ENCODE results near the gene MCM3. TPM values are rescaled to one million over a fixed set of nuclear protein-coding genes. Genes with fewer than 3 reads are reported as not detected.

MCM3 gene
- 83.4 and 98.9 TPM in 2 replicates for total RNA-seq

GRCh38 chr6:52284460-52285176 is at the start of gene MCM3:
Gene MCM3 (minus strand): TSS chr6:52284742. CDS start chr6:52284674, 68 bp downstream.

DNA sequence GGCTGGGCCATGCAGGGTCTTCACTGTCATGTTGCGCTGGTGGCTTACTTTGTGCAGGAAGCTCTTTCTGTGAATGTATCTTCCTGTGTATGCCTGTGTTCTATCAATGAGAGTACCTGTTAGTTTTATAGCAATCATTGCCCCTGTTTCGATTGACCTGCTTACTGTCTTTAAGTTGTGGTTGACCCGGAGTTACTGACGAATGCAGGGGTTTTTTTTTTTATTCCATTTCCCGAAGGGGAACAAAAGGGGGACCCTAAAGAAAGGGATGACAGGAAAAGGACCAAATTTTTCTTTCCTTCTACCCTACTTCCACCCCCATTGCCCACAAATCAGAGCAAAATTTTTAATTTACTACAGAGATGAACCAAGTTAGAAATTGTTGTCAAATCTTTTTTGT is 40.1 kb downstream of the MCM3 start, which contains the start of gene IL17F:
TSS of gene IL17F (minus strand) at position 101 of the 400 bp plus-strand sequence. CDS start at position 30, 71 bp downstream.

Other genes starting within 250 kb of the MCM3 start
- gene PKHD1, start 197.1 kb downstream of the MCM3 start, total RNA-seq = not detected in 2 replicates
- gene IL17A, start 98.4 kb downstream of the MCM3 start, total RNA-seq = not detected in 2 replicates
- not detected in 2 replicates for gene IL17F, start 40.2 kb downstream of the MCM3 start, total RNA-seq
- gene PAQR8, start 77.4 kb upstream of the MCM3 start, total RNA-seq = 4.9 and 12.0 TPM in 2 replicates
- 7.8 and 14.7 TPM in 2 replicates for gene EFHC1, start 135.6 kb upstream of the MCM3 start, total RNA-seq